AG04450 (cell line): ENCODE data around the gene KSR2. TPM values are rescaled to one million over a fixed set of nuclear protein-coding genes. Genes with fewer than 3 reads are reported as not detected.
"Not testable (repeated sequence)": the region's sequence is repeated elsewhere in the genome, so short reads cannot be mapped to it uniquely, and the experiment has no call there.

Source experiments
- CTCF ChIA-PET: fragments of 300-600, 350-600 bp; formaldehyde crosslinking; extraction: SDS; loops from one replicate; lab custom pipeline; 2022; ENCODE audit warnings: antibody characterized with exemption, inconsistent platforms; lab: Charles Lee
- POLR2A ChIA-PET: fragments of 350-600 bp; formaldehyde crosslinking; extraction: SDS; loops from one replicate; lab custom pipeline; 2021; ENCODE audit warnings: antibody characterized with exemption, inconsistent platforms; lab: Yijun Ruan, JAX
- DNase-seq: peaks from one replicate; pipeline ENCODE4 v3.0.0-alpha.2; 2011; ENCODE audit warnings: low read depth, low spot score
- H3K27ac ChIP-seq: one replicate; pipeline ENCODE4 v1.5.1; 2012; ENCODE audit warnings: low read depth, low read length, control low read depth
- H3K27me3 ChIP-seq: one replicate; pipeline ENCODE4 v1.6.0; 2012; ENCODE audit warnings: low read length; ENCODE audit not compliant: control insufficient read depth, insufficient read depth
- H3K4me3 ChIP-seq: 2 replicates; pipeline ENCODE4 v1.5.1; 2011; ENCODE audit warnings: mild to moderate bottlenecking, low read depth, low read length, control low read depth
- H3K9me3 ChIP-seq: 2 replicates; pipeline ENCODE4 v1.5.1; 2012; ENCODE audit warnings: low read length; ENCODE audit not compliant: control insufficient read depth, insufficient read depth
- CTCF ChIP-seq: IDR thresholded peaks from 2 replicates; pipeline ENCODE4 v1.5.1; 2011; ENCODE audit warnings: low read depth, low read length, control low read depth, inconsistent platforms
- polyA plus RNA-seq: library from polyadenylated mRNA; depleted of rRNA; stranded (reverse); fragments of >200 nt; gene quantifications from 2 replicates; pipeline ENCODE4 v1.2.3, GENCODE V29; 2011

The KSR2 gene
- polyA plus RNA-seq, 1 experiment: not detected

- Histone ChIP-seq H3K9me3 (peaks cover 40% of the 10 kb centered on the region), H3K4me3 (no peak overlapping the region), H3K27me3 (no peaks in the 10 kb centered on the region), H3K27ac (no peak overlapping the region)
- POLR2A ChIA-PET: no interaction called here
- no peak for DNase-seq
- CTCF ChIA-PET: no interaction called here
- TF ChIP-seq CTCF: no peak
These were observed 235.3 kb downstream of the KSR2 start for GRCh38 chr12:117733549-117733805.

- Histone ChIP-seq H3K4me3 (no peak overlapping the region), H3K9me3 (peaks cover 42% of the 10 kb centered on the region), H3K27ac (no peak overlapping the region), H3K27me3 (no peaks in the 10 kb centered on the region)
- CTCF ChIA-PET: no interaction called here
- no peak for DNase-seq
- TF ChIP-seq CTCF: no peak
- POLR2A ChIA-PET: no interaction called here
These were observed 235.8 kb downstream of the KSR2 start for GRCh38 chr12:117732761-117733548.

- H3K27ac ChIP-seq, H3K27me3 ChIP-seq, H3K4me3 ChIP-seq, POLR2A ChIA-PET, DNase-seq, CTCF ChIA-PET: not testable (repeated sequence)
- H3K9me3 ChIP-seq: peaks cover 46% of the 10 kb centered on the region
These were observed 237.7 kb downstream of the KSR2 start for GRCh38 chr12:117731131-117731530.

- no peaks in the 10 kb centered on the region for H3K27me3 ChIP-seq
- peaks cover 29% of the 10 kb centered on the region for H3K9me3 ChIP-seq
- POLR2A ChIA-PET: no interaction called here
- no peak for DNase-seq
- H3K4me3 ChIP-seq: no peak overlapping the region
- TF ChIP-seq CTCF: no peak
- CTCF ChIA-PET: no interaction called here
- no peak overlapping the region for H3K27ac ChIP-seq
These were observed 241.5 kb downstream of the KSR2 start for GRCh38 chr12:117727301-117727700.

GRCh38 chr12:117724543-117724942 is 244.2 kb downstream of the KSR2 start:
- no peak for TF ChIP-seq CTCF
- no peak overlapping the region for H3K27ac ChIP-seq
- H3K27me3 ChIP-seq: no peaks in the 10 kb centered on the region
- no peak for DNase-seq
- H3K4me3 ChIP-seq: no peak overlapping the region
- CTCF ChIA-PET: no interaction called here
- POLR2A ChIA-PET: no interaction called here
- peaks cover 25% of the 10 kb centered on the region for H3K9me3 ChIP-seq
